T-cell (primary cell): ENCODE results near the gene MTARC1. TPM values are rescaled to one million over a fixed set of nuclear protein-coding genes. Genes with fewer than 3 reads are reported as not detected.

Experiments
- ATAC-seq, 4 experiments: fragments of 200-7000 bp in 3 of 4; fragments of 150-1000 bp in 1 of 4; cut with Tn5 transposase; replicated peaks in 1 of 4; 1 replicate in 3 of 4; 2 replicates in 1 of 4; pipeline ENCODE4 v1.10.0; 2021; ENCODE audit warnings: moderate library complexity in 3 of 4, mild to moderate bottlenecking in 2 of 4, moderate number of reproducible peaks in 1 of 4
- CTCF ChIA-PET, 2 donors: fragments of 300-600 bp; sonication (Branson Sonifier 250); formaldehyde crosslinking; loops; one replicate each; lab custom pipeline; 2022; ENCODE audit warnings: antibody characterized with exemption in 2 of 2; lab: Charles Lee
- POLR2A ChIA-PET, 2 donors: fragments of 300-600 bp; sonication (Branson Sonifier 250); formaldehyde crosslinking; loops; one replicate each; lab custom pipeline; 2022; ENCODE audit warnings: antibody characterized with exemption in 2 of 2; lab: Charles Lee
- DNase-seq, 35 experiments: peaks; one replicate each; pipeline versions ENCODE4 v3.0.0 to v3.0.0-alpha.2; 2013 to 2023
- H3K27ac ChIP-seq: one replicate; pipeline ENCODE4 v1.5.1; 2013; ENCODE audit warnings: low read length
- H3K27me3 ChIP-seq, 2 experiments: replicated peaks in 1 of 2; 1 replicate in 1 of 2; 2 replicates in 1 of 2; pipeline versions ENCODE4 v1.6.1 to v1.7.0; 2013; ENCODE audit warnings: low read length in 1 of 2, mixed read lengths in 1 of 2; ENCODE audit not compliant: control insufficient read depth in 2 of 2, insufficient read depth in 2 of 2; ENCODE audit errors: extremely low read depth in 1 of 2
- H3K36me3 ChIP-seq, 2 donors: 1 replicate in 1 of 2; 2 replicates in 1 of 2; pipeline versions ENCODE4 v1.6.1 to v1.7.0; 2013; ENCODE audit warnings: low read length in 1 of 2; ENCODE audit not compliant: control insufficient read depth in 2 of 2, insufficient read depth in 1 of 2; ENCODE audit errors: extremely low read depth in 1 of 2
- H3K4me1 ChIP-seq, 2 experiments: 1 replicate in 1 of 2; 2 replicates in 1 of 2; pipeline versions ENCODE4 v1.6.1 to v1.7.0; 2013; ENCODE audit warnings: low read length in 2 of 2, mixed read lengths in 1 of 2; ENCODE audit not compliant: insufficient read depth in 2 of 2, control insufficient read depth in 1 of 2; ENCODE audit errors: extremely low read depth in 1 of 2
- H3K4me3 ChIP-seq, 2 donors: 1 replicate in 1 of 2; 2 replicates in 1 of 2; pipeline versions ENCODE4 v1.5.1 to v1.7.0; 2013; ENCODE audit warnings: mild to moderate bottlenecking in 2 of 2, low read length in 1 of 2, moderate library complexity in 1 of 2; ENCODE audit not compliant: control insufficient read depth in 1 of 2; ENCODE audit errors: extremely low read depth in 1 of 2
- H3K9me3 ChIP-seq: 2 replicates; pipeline ENCODE4 v1.7.0; 2013
- H3K27ac Mint-ChIP-seq, 2 donors: one replicate each; pipeline ENCODE4 v1.8.0; 2020 to 2021; ENCODE audit warnings: mild to moderate bottlenecking in 2 of 2, mixed read lengths in 2 of 2
- H3K27me3 Mint-ChIP-seq, 2 donors: one replicate each; pipeline ENCODE4 v1.8.0; 2021 to 2022; ENCODE audit warnings: mixed read lengths in 2 of 2
- H3K36me3 Mint-ChIP-seq: one replicate; pipeline ENCODE4 v1.8.0; 2021; ENCODE audit warnings: mixed read lengths
- H3K4me1 Mint-ChIP-seq, 3 donors: one replicate each; pipeline ENCODE4 v1.8.0; 2020 to 2022; ENCODE audit warnings: mixed read lengths in 3 of 3, mild to moderate bottlenecking in 1 of 3
- H3K4me3 Mint-ChIP-seq, 3 donors: one replicate each; pipeline ENCODE4 v1.8.0; 2020 to 2022; ENCODE audit warnings: mild to moderate bottlenecking in 3 of 3, mixed read lengths in 3 of 3, moderate library complexity in 3 of 3
- H3K9me3 Mint-ChIP-seq, 3 donors: one replicate each; pipeline ENCODE4 v1.8.0; 2020 to 2022; ENCODE audit warnings: mixed read lengths in 3 of 3
- WGBS: methylation state at CpG from one replicate; pipeline ENCODE4 v1.1.5; 2013; ENCODE audit warnings: missing lambda C conversion rate; ENCODE audit not compliant: insufficient coverage; 5-methylcytosine and 5-hydroxymethylcytosine counted together
- total RNA-seq, 35 experiments: library from RNA in 6 of 35; stranded (reverse) in 6 of 35; fragments of 120-200 nt in 1 of 35; gene quantifications; one replicate each; pipeline versions ENCODE4 v1.2.1 to v1.2.4 and lab custom pipeline; 2013 to 2026

MTARC1 gene
- total RNA-seq, 5 donors from 2014 or later (not counting 1 experiment from before 2014, with no cell fraction given): 0.03 to 0.09 TPM; not detected in 3

DNA sequence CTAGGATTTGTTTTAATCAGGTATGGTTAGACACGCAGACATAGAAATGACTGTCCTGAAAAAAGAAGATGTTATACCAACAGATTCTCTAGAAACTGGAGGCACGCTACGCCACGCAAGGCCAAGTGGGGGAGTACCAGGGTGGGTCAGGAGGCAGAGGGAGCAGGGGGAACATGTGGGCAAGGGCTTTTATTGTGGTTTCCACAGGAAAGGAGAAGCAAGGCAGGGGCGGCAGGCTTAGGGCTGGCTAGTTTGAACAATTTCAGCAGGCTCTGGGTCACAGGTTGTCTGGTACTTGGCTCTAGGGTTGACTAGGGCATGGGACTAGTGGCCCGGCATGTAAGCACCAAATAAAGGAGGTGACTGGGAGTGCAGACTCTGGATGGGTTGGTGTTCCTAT lies 31.4 kb upstream of the MTARC1 start:
- ChIA-PET POLR2A (no interaction called here), CTCF (no interaction called here)
- H3K27ac Mint-ChIP-seq: no peak overlapping the region
- ATAC-seq: no peak
- no peaks in the 10 kb centered on the region for H3K36me3 Mint-ChIP-seq
- H3K27ac ChIP-seq: no peak overlapping the region
- H3K4me3 Mint-ChIP-seq: no peak overlapping the region
- H3K27me3 ChIP-seq: peaks cover 0 to 20% of the 10 kb centered on the region in 2 experiments
- no peaks in the 10 kb centered on the region for H3K4me1 Mint-ChIP-seq
- H3K9me3 ChIP-seq: no peaks in the 10 kb centered on the region
- H3K27me3 Mint-ChIP-seq: peaks cover 38 to 39% of the 10 kb centered on the region in 2 donors
- H3K4me1 ChIP-seq: no peaks in the 10 kb centered on the region
- no peaks in the 10 kb centered on the region for H3K36me3 ChIP-seq
- 50% methylated on average over 6 of the region's 6 CpGs for whole genome bisulfite sequencing
- no peak for DNase-seq
- no peaks in the 10 kb centered on the region for H3K9me3 Mint-ChIP-seq
- no peak overlapping the region for H3K4me3 ChIP-seq

- H3K27ac ChIP-seq: no peak overlapping the region
- ATAC-seq: no peak
- POLR2A ChIA-PET: no interaction called here
- CTCF ChIA-PET: no interaction called here
- no peaks in the 10 kb centered on the region for H3K36me3 ChIP-seq
- no peaks in the 10 kb centered on the region for H3K9me3 ChIP-seq
- no peaks in the 10 kb centered on the region for H3K4me1 Mint-ChIP-seq
- H3K4me3 ChIP-seq: no peak overlapping the region
- H3K27me3 ChIP-seq: peaks cover 0 to 14% of the 10 kb centered on the region in 2 experiments
- no peak overlapping the region for H3K4me3 Mint-ChIP-seq
- H3K4me1 ChIP-seq: no peaks in the 10 kb centered on the region
- H3K36me3 Mint-ChIP-seq: no peaks in the 10 kb centered on the region
- H3K27me3 Mint-ChIP-seq: peaks cover 21 to 28% of the 10 kb centered on the region in 2 donors
- H3K27ac Mint-ChIP-seq: no peak overlapping the region
- 60% methylated on average over 1 of the region's 3 CpGs for WGBS
- H3K9me3 Mint-ChIP-seq: no peaks in the 10 kb centered on the region
- DNase-seq: no peak
Measured at GRCh38 chr1:220757441-220757840, 29.3 kb upstream of the MTARC1 start.

DNA sequence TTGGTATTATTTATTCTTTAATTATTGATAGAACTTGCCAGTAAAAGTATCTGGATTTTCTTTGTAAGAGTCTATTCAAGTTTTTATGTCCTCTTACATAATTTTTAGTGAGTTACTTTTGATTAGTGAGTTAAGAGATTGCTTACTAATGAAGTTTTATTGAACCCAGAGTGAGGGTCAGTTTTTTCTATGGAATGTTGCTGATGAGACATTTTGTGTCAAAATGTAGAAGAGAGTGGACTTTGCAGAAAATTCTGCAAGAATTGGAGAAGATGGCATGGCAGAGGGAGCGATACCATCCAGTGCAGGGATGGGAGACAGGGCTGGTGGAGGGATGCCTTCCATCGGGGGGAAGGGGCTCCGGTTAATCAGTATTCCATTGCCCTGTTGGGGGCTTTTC lies 27.6 kb upstream of the MTARC1 start:
- H3K36me3 ChIP-seq: no peaks in the 10 kb centered on the region
- H3K27ac Mint-ChIP-seq: no peak overlapping the region
- no peaks in the 10 kb centered on the region for H3K4me1 ChIP-seq
- no peak overlapping the region for H3K4me3 ChIP-seq
- peaks cover 0 to 13% of the 10 kb centered on the region in 2 experiments for H3K27me3 ChIP-seq
- 90% methylated on average over 3 of the region's 3 CpGs for WGBS
- DNase-seq: no peak
- H3K9me3 Mint-ChIP-seq: no peaks in the 10 kb centered on the region
- H3K27me3 Mint-ChIP-seq: peaks cover 17 to 27% of the 10 kb centered on the region in 2 donors
- no peaks in the 10 kb centered on the region for H3K36me3 Mint-ChIP-seq
- ChIA-PET POLR2A (no interaction called here), CTCF (no interaction called here)
- no peak overlapping the region for H3K4me3 Mint-ChIP-seq
- H3K4me1 Mint-ChIP-seq: no peaks in the 10 kb centered on the region
- ATAC-seq: no peak
- no peak overlapping the region for H3K27ac ChIP-seq
- no peaks in the 10 kb centered on the region for H3K9me3 ChIP-seq

DNA sequence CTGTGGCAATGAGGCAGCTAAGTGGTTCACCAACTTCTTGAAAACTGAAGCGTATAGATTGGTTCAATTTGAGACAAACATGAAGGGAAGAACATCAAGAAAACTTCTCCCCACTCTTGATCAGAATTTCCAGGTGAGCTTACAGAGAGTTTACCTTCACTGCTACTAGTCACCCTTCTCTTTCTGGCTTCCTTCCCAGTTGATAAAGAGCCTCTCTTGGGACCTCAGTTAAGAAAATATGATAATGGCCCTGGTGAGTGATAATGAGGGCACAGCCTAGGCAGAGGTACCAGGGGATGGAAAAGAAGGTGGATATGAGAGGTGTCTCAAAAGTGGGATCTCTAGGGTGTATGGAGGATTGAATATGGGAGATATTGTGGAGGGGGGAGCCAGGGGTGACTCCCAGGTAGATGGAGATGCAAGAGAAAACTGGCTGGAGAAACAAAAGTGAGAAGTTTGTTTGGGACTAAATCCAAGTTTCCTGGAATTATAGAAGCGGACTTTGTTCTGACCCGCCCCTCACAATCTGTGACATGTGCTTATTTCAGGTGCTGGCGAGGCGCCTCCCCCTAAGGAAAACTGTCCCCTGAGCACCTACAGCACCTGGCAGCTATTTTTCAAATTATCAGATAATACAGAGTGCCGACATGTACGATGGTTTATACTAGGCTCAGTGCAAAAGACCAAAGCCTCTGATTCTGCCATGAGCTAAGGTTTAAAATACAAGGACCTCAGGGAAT lies 24.9 kb upstream of the MTARC1 start:
- Histone ChIP-seq H3K4me1 (no peaks in the 10 kb centered on the region), H3K27me3 (peaks cover 0 to 9% of the 10 kb centered on the region in 2 experiments), H3K9me3 (no peaks in the 10 kb centered on the region), H3K36me3 (no peaks in the 10 kb centered on the region), H3K27ac (no peak overlapping the region), H3K4me3 (no peak overlapping the region)
- Mint-ChIP-seq H3K27ac (no peak overlapping the region), H3K36me3 (no peaks in the 10 kb centered on the region), H3K27me3 (peaks cover 9 to 14% of the 10 kb centered on the region in 2 donors), H3K4me1 (no peaks in the 10 kb centered on the region), H3K4me3 (no peak overlapping the region), H3K9me3 (no peaks in the 10 kb centered on the region)
- ChIA-PET POLR2A (no interaction called here), CTCF (interaction anchor here in 1 of 2 donors (0.5 kb wide), 1 partner anchor 445 kb away, joined by 4 read pairs; no protein-coding TSS in a partner anchor)
- 94% methylated on average over 4 of the region's 7 CpGs for WGBS
- no peak for DNase-seq
- ATAC-seq: no peak

DNA sequence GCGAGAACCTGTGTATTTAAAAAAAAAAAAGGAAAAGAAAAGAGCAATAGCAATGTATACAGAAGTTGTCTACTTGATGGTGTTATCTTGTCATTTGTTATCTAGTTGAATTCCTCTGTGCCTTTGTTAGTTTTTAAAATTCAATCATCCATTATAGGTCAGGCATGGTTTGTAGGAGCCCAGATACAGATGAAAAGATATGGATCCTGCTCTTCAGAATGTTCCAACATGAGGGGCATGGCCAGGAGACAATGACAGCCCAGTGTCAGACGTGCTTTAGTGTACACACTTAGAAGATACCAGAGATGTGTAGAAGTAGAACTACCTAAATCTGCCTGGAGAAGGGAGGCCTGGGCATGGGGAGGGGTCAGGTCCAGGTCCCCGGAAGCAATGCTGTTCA lies 22.0 kb upstream of the MTARC1 start:
- POLR2A ChIA-PET: no interaction called here
- H3K27me3 ChIP-seq: peaks cover 0 to 14% of the 10 kb centered on the region in 2 experiments
- Mint-ChIP-seq H3K4me3 (no peak overlapping the region), H3K9me3 (no peaks in the 10 kb centered on the region), H3K4me1 (no peaks in the 10 kb centered on the region), H3K27ac (no peak overlapping the region), H3K27me3 (peaks cover 4 to 8% of the 10 kb centered on the region in 2 donors), H3K36me3 (no peaks in the 10 kb centered on the region)
- no peak for ATAC-seq
- CTCF ChIA-PET: no interaction called here
- no peaks in the 10 kb centered on the region for H3K4me1 ChIP-seq
- WGBS: 69% methylated on average over 3 of the region's 3 CpGs
- no peak overlapping the region for H3K27ac ChIP-seq
- DNase-seq: no peak
- no peak overlapping the region for H3K4me3 ChIP-seq
- H3K9me3 ChIP-seq: no peaks in the 10 kb centered on the region
- H3K36me3 ChIP-seq: no peaks in the 10 kb centered on the region

DNA sequence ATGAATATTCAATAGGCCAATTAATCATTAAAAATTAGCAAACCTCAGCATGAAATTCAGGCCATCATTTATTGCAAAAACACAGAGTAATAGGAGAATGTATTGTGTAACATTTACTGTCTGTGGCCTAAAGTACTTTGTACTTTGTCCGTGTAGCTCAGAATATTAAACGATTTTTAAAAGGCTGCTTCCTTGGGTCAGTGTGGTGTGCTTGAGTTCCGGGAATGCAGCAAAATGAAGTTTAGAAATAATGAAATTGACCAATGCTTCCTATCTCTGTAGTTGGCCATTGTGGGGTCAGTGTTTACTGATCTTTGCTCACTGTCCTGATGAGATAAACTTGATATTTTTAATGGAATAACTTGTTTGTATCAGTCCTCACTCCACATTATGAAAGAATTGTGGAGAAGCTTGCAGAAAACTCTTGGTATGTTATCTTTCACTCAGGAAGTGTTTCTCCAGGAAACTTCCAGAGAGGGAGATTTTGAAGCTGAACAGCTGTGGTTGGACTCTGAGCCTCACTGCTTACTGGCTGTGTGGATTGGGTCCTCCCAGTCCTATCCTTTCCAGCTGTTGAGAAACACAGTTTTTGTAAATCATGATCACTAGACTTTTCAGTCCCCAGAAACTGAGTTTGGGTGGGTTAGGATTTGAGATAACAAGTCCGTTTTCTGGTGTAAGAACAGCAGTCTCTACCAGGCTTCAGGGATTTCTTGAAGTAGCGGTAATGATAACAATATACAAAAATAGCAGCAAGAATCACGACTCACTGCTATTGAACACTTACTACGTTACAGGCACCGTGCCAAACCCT lies 19.2 kb upstream of the MTARC1 start:
- ChIA-PET POLR2A (no interaction called here), CTCF (no interaction called here)
- Histone ChIP-seq H3K27ac (no peak overlapping the region), H3K4me3 (no peak overlapping the region), H3K36me3 (no peaks in the 10 kb centered on the region), H3K4me1 (no peaks in the 10 kb centered on the region), H3K9me3 (no peaks in the 10 kb centered on the region), H3K27me3 (peaks cover 0 to 16% of the 10 kb centered on the region in 2 experiments)
- DNase-seq (no peak), ATAC-seq (no peak)
- Mint-ChIP-seq H3K27me3 (peaks cover 0 to 4% of the 10 kb centered on the region in 2 donors), H3K4me1 (no peaks in the 10 kb centered on the region), H3K27ac (no peak overlapping the region), H3K9me3 (no peaks in the 10 kb centered on the region), H3K4me3 (no peak overlapping the region), H3K36me3 (no peaks in the 10 kb centered on the region)
- WGBS: no CpG with 5 or more reads among the region's 8 CpGs
